A673 (cell line): Measurements from ENCODE around the gene CREB3L2. TPM values are rescaled to one million over a fixed set of nuclear protein-coding genes. Genes with fewer than 3 reads are reported as not detected.

Experiments used
- BruUV-seq: library from RNA; stranded (reverse); fragments of 400-500 nt; replicated peaks from 2 replicates; lab custom pipeline; 2021; lab: Mats Ljungman, UMichigan
- CTCF ChIA-PET: fragments of 300-600 bp; sonication (Branson Sonifier 250); formaldehyde crosslinking; loops from one replicate; lab custom pipeline; 2022; ENCODE audit warnings: antibody characterized with exemption; lab: Charles Lee
- POLR2A ChIA-PET: fragments of 300-600 bp; sonication (Branson Sonifier 250); formaldehyde crosslinking; loops from one replicate; lab custom pipeline; 2022; ENCODE audit warnings: antibody characterized with exemption; ENCODE audit not compliant: low non-redundant PET; lab: Charles Lee
- DNase-seq: peaks from one replicate; pipeline ENCODE4 v3.0.0-alpha.2; 2015; ENCODE audit warnings: low spot score
- H3K27ac ChIP-seq: fragments of 200-600 bp; sonication (generic); 2 replicates; pipeline ENCODE4 v1.5.1; 2016; ENCODE audit warnings: mixed run types, low read depth, mild to moderate bottlenecking, mixed read lengths, antibody characterized with exemption, low read length; ENCODE audit not compliant: poor library complexity, severe bottlenecking
- H3K27me3 ChIP-seq: fragments of 200-600 bp; sonication (generic); replicated peaks from 2 replicates; pipeline ENCODE4 v1.6.1; 2017; ENCODE audit warnings: mixed run types, low read depth, mild to moderate bottlenecking, mixed read lengths, antibody characterized with exemption, low read length; ENCODE audit not compliant: insufficient read depth, poor library complexity
- H3K36me3 ChIP-seq: fragments of 200-600 bp; sonication (generic); 2 replicates; pipeline ENCODE4 v1.6.1; 2016; ENCODE audit warnings: mixed run types, mild to moderate bottlenecking, mixed read lengths, antibody characterized with exemption, low read length; ENCODE audit not compliant: insufficient read depth, poor library complexity, severe bottlenecking
- H3K4me1 ChIP-seq: fragments of 200-600 bp; sonication (generic); 2 replicates; pipeline ENCODE4 v1.6.1; 2017; ENCODE audit warnings: mixed run types, mild to moderate bottlenecking, mixed read lengths, antibody characterized with exemption, low read length; ENCODE audit not compliant: insufficient read depth, poor library complexity, severe bottlenecking
- H3K4me3 ChIP-seq: fragments of 200-600 bp; sonication (generic); 2 replicates; pipeline ENCODE4 v1.5.1; 2016; ENCODE audit warnings: low read depth, mixed run types, mild to moderate bottlenecking, mixed read lengths, low read length; ENCODE audit not compliant: poor library complexity, severe bottlenecking
- H3K9me3 ChIP-seq: fragments of 200-600 bp; sonication (generic); 2 replicates; pipeline ENCODE4 v1.6.1; 2016; ENCODE audit warnings: mixed run types, low read depth, mild to moderate bottlenecking, mixed read lengths, antibody characterized with exemption, low read length; ENCODE audit not compliant: poor library complexity, severe bottlenecking
- EZH2 ChIP-seq: fragments of 200-600 bp; sonication (generic); IDR thresholded peaks from 2 replicates; pipeline ENCODE4 v1.6.1; 2017; ENCODE audit warnings: borderline replicate concordance, low read depth, mild to moderate bottlenecking, mixed read lengths, antibody characterized with exemption, low read length; ENCODE audit not compliant: poor library complexity, severe bottlenecking
- intact Hi-C: fragments of 100-400 bp; cut with micrococcal nuclease; formaldehyde crosslinking; loops from one replicate; pipeline ENCODE4 v1.10.0; 2022; ENCODE audit not compliant: unreplicated experiment
- total RNA-seq: library from RNA; stranded (reverse); gene quantifications from 2 replicates; pipeline ENCODE4 v1.2.3, GENCODE V29; 2021
- TF ChIP-seq, protein P1 (sequence below): fragments of 300-800, 200-600 bp; sonication (generic); conservative IDR thresholded peaks from 2 replicates; pipeline ENCODE4 v1.5.1; 2017; ENCODE audit warnings: low read depth, mild to moderate bottlenecking, antibody characterized with exemption, low read length, moderate library complexity, mixed read lengths

CREB3L2 gene
- total RNA-seq, 1 experiment from 2014 or later = 17.0 TPM

DNA sequence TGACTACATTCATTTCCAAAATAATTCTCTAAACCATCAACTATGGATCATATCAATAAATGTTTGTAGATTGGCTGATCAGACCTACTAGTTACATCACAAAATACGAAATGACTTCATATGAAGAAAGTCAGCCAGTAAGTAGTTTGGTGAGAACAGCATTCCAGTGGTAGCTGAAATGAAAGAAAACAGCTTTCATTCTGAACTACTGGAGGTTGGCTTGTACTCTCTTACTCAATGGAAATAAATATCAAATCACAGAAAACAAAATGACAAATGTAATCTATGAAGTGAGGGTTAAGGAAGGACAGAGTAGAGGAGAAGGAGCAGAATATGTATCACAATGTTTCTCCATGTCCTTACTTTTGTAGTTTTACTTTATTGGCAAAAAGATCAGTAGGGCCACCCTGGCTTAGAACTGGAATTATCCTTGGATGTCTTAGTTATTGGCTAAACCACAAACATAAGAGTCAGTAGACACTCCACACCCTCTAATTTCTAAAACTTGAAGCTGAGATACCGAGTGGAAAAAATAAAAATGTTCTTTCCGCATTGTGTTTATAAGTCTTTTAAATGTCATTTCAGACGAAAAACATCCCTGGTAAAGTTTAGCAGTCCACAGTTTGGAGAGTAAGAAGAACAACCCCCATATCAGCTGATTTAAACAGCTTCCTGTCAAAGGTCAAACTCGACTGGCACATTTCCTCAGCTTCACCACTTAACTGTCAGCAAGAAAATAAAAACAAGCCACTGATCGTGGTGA, 81.1 kb downstream of the CREB3L2 start:
- no peak overlapping the region for H3K4me3 ChIP-seq
- no TSS peak for BruUV-seq
- H3K27me3 ChIP-seq = no peaks in the 10 kb centered on the region
- no peaks in the 10 kb centered on the region for H3K4me1 ChIP-seq
- no peak for DNase-seq
- ChIA-PET CTCF (no interaction called here), POLR2A (no interaction called here)
- TF ChIP-seq EZH2 = no peak
- TF ChIP-seq, protein P1, sequence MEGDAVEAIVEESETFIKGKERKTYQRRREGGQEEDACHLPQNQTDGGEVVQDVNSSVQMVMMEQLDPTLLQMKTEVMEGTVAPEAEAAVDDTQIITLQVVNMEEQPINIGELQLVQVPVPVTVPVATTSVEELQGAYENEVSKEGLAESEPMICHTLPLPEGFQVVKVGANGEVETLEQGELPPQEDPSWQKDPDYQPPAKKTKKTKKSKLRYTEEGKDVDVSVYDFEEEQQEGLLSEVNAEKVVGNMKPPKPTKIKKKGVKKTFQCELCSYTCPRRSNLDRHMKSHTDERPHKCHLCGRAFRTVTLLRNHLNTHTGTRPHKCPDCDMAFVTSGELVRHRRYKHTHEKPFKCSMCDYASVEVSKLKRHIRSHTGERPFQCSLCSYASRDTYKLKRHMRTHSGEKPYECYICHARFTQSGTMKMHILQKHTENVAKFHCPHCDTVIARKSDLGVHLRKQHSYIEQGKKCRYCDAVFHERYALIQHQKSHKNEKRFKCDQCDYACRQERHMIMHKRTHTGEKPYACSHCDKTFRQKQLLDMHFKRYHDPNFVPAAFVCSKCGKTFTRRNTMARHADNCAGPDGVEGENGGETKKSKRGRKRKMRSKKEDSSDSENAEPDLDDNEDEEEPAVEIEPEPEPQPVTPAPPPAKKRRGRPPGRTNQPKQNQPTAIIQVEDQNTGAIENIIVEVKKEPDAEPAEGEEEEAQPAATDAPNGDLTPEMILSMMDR = no peak
- no peaks in the 10 kb centered on the region for H3K9me3 ChIP-seq
- intact Hi-C loops = no loop called here
- no peaks in the 10 kb centered on the region for H3K36me3 ChIP-seq
- H3K27ac ChIP-seq = no peak overlapping the region

DNA sequence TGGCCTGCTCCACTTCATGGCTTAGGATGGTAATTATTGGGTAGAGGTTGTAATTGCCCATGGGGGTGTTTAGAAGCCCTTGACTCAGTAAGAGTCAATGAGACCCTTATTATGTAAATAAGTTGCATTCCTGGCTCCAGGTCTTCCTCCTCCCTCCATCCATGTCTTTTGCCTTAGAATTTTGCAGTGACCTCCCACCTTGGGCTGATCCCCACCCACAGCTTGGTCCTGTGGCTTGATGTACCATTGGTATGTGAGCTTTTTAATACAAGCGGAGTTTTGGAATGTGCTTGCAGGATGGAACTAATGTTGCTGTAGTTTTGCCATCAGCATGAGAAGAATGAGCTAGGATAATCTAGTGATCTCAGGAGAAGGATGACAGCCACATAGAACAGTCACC, 81.9 kb downstream of the CREB3L2 start:
- no peaks in the 10 kb centered on the region for H3K9me3 ChIP-seq
- H3K36me3 ChIP-seq = no peaks in the 10 kb centered on the region
- no peaks in the 10 kb centered on the region for H3K4me1 ChIP-seq
- H3K27ac ChIP-seq = no peak overlapping the region
- ChIA-PET POLR2A (no interaction called here), CTCF (no interaction called here)
- no peak overlapping the region for H3K4me3 ChIP-seq
- no peaks in the 10 kb centered on the region for H3K27me3 ChIP-seq
- BruUV-seq = no TSS peak
- no peak for TF ChIP-seq EZH2
- TF ChIP-seq, protein P1 = no peak
- intact Hi-C loops = no loop called here
- DNase-seq = no peak

- BruUV-seq = no TSS peak
- H3K9me3 ChIP-seq = no peaks in the 10 kb centered on the region
- H3K36me3 ChIP-seq = no peaks in the 10 kb centered on the region
- CTCF ChIA-PET = no interaction called here
- no peak overlapping the region for H3K27ac ChIP-seq
- no peak overlapping the region for H3K4me3 ChIP-seq
- H3K4me1 ChIP-seq = no peaks in the 10 kb centered on the region
- intact Hi-C loops = no loop called here
- POLR2A ChIA-PET = no interaction called here
- no peaks in the 10 kb centered on the region for H3K27me3 ChIP-seq
- TF ChIP-seq EZH2 = no peak
- TF ChIP-seq, protein P1 = no peak
- DNase-seq = no peak
Observed at GRCh38 chr7:137916980-137917645, 84.8 kb downstream of the CREB3L2 start.
